Heart left ventricle (tissue), 13 donors: ENCODE measurements around the gene DYNC1H1.

Source experiments
- POLR2A ChIP-seq, 2 donors: fragments of 450-650 bp; IDR thresholded peaks; one replicate each; pipeline ENCODE4 v1.6.1; 2017; ENCODE audit warnings: antibody characterized with exemption in 2 of 2, mild to moderate bottlenecking in 2 of 2, moderate library complexity in 2 of 2
- TF ChIP-seq, protein P1 (sequence below), 12 donors: fragments of 200-600 bp; sonication (generic) in 4 of 12; IDR thresholded peaks; one replicate each; pipeline versions ENCODE4 v1.5.0 to v1.8.0; 2018 to 2022; ENCODE audit warnings: antibody characterized with exemption in 12 of 12, mild to moderate bottlenecking in 5 of 12
- donor health status: ischemic (EF 13 %, LVEDD 7.1; RV severe dilation, severe dysfunction).
- donor health status: DM: no; HTN: yes; CAD: no.
- donor health status: DM: no; HTN: no; CAD: no.
- donor health status: ischemic (EF 25% LVEDD 6.9; RV normal size, moderate dysfunction).
- donor health status: ischemic (EF 25% LVEDD 5.7; RV mildly dilated, moderate dysfunction).
- donor health status: ischemic (EF 35%, LVEDD 5.7; RV mildly dilated, moderate dysfunction).
- donor health status: nonischemic (EF 11% LVEDD 7.7; RV severe dilation, severe dysfunction).
- donor health status: DM: yes; HTN: yes; CAD: no.
- donor health status: PGD.
- donor health status: ischemic (EF 29% LVEDD 5.4; RV normal size, mild dysfunction).
- donor health status: nonischemic (EF 23%, LVEDD 6.1; RV moderate dilation, normal function).

DNA sequence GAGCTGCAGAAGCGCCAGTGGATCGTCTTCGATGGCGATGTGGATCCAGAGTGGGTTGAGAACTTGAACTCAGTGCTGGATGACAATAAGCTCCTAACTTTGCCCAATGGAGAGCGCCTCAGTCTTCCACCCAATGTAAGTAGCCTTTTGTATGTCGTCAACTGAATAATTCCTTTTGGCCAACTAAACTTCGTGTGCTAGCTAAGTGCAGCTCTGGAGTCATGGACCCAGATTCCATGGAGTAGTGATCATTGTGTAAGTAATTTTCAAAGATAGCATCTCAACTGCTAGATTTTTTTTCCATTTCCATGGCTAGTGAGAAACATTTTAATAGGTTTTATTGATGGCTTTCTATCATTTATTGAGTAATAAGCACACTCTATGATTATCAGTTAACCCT is 48.0 kb downstream of the DYNC1H1 start:
- TF ChIP-seq, protein P1, sequence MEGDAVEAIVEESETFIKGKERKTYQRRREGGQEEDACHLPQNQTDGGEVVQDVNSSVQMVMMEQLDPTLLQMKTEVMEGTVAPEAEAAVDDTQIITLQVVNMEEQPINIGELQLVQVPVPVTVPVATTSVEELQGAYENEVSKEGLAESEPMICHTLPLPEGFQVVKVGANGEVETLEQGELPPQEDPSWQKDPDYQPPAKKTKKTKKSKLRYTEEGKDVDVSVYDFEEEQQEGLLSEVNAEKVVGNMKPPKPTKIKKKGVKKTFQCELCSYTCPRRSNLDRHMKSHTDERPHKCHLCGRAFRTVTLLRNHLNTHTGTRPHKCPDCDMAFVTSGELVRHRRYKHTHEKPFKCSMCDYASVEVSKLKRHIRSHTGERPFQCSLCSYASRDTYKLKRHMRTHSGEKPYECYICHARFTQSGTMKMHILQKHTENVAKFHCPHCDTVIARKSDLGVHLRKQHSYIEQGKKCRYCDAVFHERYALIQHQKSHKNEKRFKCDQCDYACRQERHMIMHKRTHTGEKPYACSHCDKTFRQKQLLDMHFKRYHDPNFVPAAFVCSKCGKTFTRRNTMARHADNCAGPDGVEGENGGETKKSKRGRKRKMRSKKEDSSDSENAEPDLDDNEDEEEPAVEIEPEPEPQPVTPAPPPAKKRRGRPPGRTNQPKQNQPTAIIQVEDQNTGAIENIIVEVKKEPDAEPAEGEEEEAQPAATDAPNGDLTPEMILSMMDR (IDR thresholded peaks at IDR 0.05), result no peak
- TF ChIP-seq POLR2A (IDR thresholded peaks at IDR 0.05), result no peak
